ENCODE measurements around the gene FAM222A. TPM values are rescaled to one million over a fixed set of nuclear protein-coding genes. Genes with fewer than 3 reads are reported as not detected.

The FAM222A gene
- total RNA-seq, 1 experiment from 2014 or later = 5.5 TPM

DNA sequence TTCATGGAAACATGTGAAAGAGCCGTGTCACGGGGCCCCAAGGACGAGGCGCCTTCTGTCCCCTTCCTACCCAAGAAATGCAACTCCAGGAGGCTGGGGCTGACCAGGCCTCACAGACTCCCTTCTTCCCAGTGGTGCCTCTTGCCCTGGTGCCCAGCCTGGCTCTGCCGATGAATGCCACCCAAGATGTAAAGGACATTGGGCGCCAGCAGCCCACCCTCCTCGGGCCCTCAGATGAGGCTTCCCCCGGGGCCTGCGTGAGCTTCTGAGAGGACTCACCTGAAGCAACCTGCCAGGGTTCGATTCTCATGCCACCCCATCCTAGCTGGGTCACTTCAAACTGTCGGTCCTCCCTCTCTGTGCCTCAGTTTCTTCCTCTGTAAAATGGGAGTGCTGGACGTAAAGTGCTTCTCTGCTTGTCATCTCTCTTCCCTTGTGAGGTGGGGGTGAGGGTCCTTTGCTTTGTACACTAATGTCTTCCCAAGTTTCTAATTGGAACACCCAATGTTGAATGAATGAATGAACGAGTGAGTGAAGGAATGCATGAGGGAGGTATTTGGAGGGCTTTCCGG is 10.8 kb downstream of the FAM222A start:
- TF ChIP-seq EZH2 (IDR thresholded peaks at IDR 0.05; ENCODE audit: borderline replicate concordance, low read depth, low read length, poor library complexity, severe bottlenecking) = no peak
- TF ChIP-seq, protein P1, sequence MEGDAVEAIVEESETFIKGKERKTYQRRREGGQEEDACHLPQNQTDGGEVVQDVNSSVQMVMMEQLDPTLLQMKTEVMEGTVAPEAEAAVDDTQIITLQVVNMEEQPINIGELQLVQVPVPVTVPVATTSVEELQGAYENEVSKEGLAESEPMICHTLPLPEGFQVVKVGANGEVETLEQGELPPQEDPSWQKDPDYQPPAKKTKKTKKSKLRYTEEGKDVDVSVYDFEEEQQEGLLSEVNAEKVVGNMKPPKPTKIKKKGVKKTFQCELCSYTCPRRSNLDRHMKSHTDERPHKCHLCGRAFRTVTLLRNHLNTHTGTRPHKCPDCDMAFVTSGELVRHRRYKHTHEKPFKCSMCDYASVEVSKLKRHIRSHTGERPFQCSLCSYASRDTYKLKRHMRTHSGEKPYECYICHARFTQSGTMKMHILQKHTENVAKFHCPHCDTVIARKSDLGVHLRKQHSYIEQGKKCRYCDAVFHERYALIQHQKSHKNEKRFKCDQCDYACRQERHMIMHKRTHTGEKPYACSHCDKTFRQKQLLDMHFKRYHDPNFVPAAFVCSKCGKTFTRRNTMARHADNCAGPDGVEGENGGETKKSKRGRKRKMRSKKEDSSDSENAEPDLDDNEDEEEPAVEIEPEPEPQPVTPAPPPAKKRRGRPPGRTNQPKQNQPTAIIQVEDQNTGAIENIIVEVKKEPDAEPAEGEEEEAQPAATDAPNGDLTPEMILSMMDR (conservative IDR thresholded peaks at IDR 0.05; ENCODE audit: low read depth, low read length) = no peak
- intact Hi-C loops (cut with micrococcal nuclease; ENCODE audit: unreplicated experiment) = no loop called here
- Histone ChIP-seq H3K4me1 (ENCODE audit: insufficient read depth, low read length, poor library complexity, severe bottlenecking) (no peaks in the 10 kb centered on the region), H3K27me3 (replicated peaks; ENCODE audit: insufficient read depth, low read depth, low read length, poor library complexity) (no peaks in the 10 kb centered on the region), H3K36me3 (ENCODE audit: insufficient read depth, low read length, poor library complexity, severe bottlenecking) (no peaks in the 10 kb centered on the region), H3K9me3 (ENCODE audit: low read depth, low read length, poor library complexity, severe bottlenecking) (no peaks in the 10 kb centered on the region), H3K4me3 (ENCODE audit: low read depth, low read length, poor library complexity, severe bottlenecking) (no peak overlapping the region), H3K27ac (ENCODE audit: low read depth, low read length, poor library complexity, severe bottlenecking) (no peak overlapping the region)
- CTCF ChIA-PET = no interaction called here
- POLR2A ChIA-PET (ENCODE audit: low non-redundant PET) = no interaction called here
- DNase-seq (ENCODE audit: low spot score) = no peak
- no TSS peak for BruUV-seq (replicated peaks)

DNA sequence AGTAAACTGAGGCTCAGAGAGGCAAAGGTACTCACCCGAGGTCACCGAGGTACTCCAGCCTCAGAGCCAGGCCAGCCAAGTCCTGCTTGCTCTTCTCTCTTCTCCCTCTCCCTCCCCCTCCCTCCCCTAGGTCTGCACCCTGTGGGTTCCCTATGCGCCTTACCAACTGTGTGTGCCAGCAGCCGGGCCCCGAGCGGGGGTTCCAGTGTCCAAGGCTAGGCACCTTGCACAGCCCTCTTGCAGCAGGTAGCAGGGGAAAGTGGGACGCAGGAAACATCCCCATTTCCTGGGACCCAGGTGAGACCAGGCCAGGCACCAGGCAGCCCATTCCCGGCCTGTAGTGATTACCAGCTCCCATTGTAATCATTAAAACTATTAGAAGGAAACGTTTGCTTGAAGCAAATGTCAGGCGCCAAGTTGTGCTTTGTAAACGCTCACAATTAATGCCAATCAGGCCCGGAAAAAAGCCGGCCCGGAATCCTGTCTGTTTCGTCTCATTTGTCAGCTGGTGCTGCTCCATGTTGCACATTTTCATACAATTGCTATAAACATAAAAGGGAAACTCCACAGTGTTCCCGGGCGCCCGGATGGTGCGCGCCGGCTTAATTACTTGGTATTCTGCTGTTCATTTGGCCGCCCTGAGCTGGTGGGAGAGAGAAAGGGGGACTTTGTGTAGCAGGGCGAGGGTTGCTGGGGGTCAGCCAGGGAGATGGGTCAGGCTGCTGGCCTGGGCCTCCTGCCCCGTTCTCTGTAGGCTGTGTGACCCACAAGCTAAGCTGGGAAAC is 11.9 kb downstream of the FAM222A start:
- no peak for DNase-seq (ENCODE audit: low spot score)
- H3K27ac ChIP-seq (ENCODE audit: low read depth, low read length, poor library complexity, severe bottlenecking) = no peak overlapping the region

DNA sequence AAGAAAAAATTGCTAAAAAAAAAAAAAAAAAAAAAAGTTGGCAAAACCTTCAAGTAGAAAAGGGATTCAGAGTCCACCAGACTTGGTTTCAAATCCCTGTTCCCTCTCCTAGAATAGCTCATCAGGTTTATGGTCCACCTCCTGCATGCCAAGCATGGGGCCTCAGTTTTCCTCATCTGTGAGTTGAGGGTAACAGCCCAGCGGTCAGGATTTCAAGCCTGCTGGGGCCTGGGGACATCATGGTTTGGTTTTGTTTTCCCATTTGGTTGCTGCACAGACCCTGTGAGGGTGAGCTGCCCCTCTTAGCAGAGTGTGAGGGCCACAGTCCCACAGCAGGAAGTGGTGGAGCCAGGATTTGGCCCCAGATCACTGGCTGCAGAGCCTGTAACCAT is 12.5 kb downstream of the FAM222A start:
- no peak for DNase-seq (ENCODE audit: low spot score)
- CTCF ChIA-PET = no interaction called here
- Histone ChIP-seq H3K36me3 (ENCODE audit: insufficient read depth, low read length, poor library complexity, severe bottlenecking) (no peaks in the 10 kb centered on the region), H3K9me3 (ENCODE audit: low read depth, low read length, poor library complexity, severe bottlenecking) (no peaks in the 10 kb centered on the region), H3K27ac (ENCODE audit: low read depth, low read length, poor library complexity, severe bottlenecking) (no peak overlapping the region), H3K27me3 (replicated peaks; ENCODE audit: insufficient read depth, low read depth, low read length, poor library complexity) (no peaks in the 10 kb centered on the region), H3K4me3 (ENCODE audit: low read depth, low read length, poor library complexity, severe bottlenecking) (no peak overlapping the region), H3K4me1 (ENCODE audit: insufficient read depth, low read length, poor library complexity, severe bottlenecking) (no peaks in the 10 kb centered on the region)
- no TSS peak for BruUV-seq (replicated peaks)
- POLR2A ChIA-PET (ENCODE audit: low non-redundant PET) = no interaction called here
- TF ChIP-seq, protein P1 (conservative IDR thresholded peaks at IDR 0.05; ENCODE audit: low read depth, low read length) = no peak
- TF ChIP-seq EZH2 (IDR thresholded peaks at IDR 0.05; ENCODE audit: borderline replicate concordance, low read depth, low read length, poor library complexity, severe bottlenecking) = no peak
- intact Hi-C loops (cut with micrococcal nuclease; ENCODE audit: unreplicated experiment) = no loop called here

More for the DNA sequence above, 11.9 kb downstream of the FAM222A start:
- CTCF ChIA-PET = no interaction called here
- no peaks in the 10 kb centered on the region for H3K36me3 ChIP-seq (ENCODE audit: insufficient read depth, low read length, poor library complexity, severe bottlenecking)
- no TSS peak for BruUV-seq (replicated peaks)
- POLR2A ChIA-PET (ENCODE audit: low non-redundant PET) = no interaction called here
- no peak overlapping the region for H3K4me3 ChIP-seq (ENCODE audit: low read depth, low read length, poor library complexity, severe bottlenecking)
- TF ChIP-seq, protein P1 (conservative IDR thresholded peaks at IDR 0.05; ENCODE audit: low read depth, low read length) = no peak
- no peak for TF ChIP-seq EZH2 (IDR thresholded peaks at IDR 0.05; ENCODE audit: borderline replicate concordance, low read depth, low read length, poor library complexity, severe bottlenecking)
- H3K9me3 ChIP-seq (ENCODE audit: low read depth, low read length, poor library complexity, severe bottlenecking) = no peaks in the 10 kb centered on the region
- intact Hi-C loops (cut with micrococcal nuclease; ENCODE audit: unreplicated experiment) = no loop called here
- no peaks in the 10 kb centered on the region for H3K4me1 ChIP-seq (ENCODE audit: insufficient read depth, low read length, poor library complexity, severe bottlenecking)
- H3K27me3 ChIP-seq (replicated peaks; ENCODE audit: insufficient read depth, low read depth, low read length, poor library complexity) = no peaks in the 10 kb centered on the region
